ENCODE results near the gene KLF16.

Gene KLF16

GRCh38 chr19:1840541-1841115 is 22.8 kb downstream of the KLF16 start:
- DNase-seq (ENCODE audit: low read depth) = no peak
- in situ Hi-C loops (cut with HindIII; ENCODE audit: low sequenced_read_pairs) = no loop called here
- no peak for TF ChIP-seq CTCF (IDR thresholded peaks at IDR 0.05; ENCODE audit: low read depth, low read length, missing control alignments)
- no peak overlapping the region for H3K4me3 ChIP-seq (ENCODE audit: low read depth, low read length)

- no peak for TF ChIP-seq CTCF (IDR thresholded peaks at IDR 0.05; ENCODE audit: low read depth, low read length, missing control alignments)
- in situ Hi-C loops (cut with HindIII; ENCODE audit: low sequenced_read_pairs) = no loop called here
- no peak for DNase-seq (ENCODE audit: low read depth)
- no peak overlapping the region for H3K4me3 ChIP-seq (ENCODE audit: low read depth, low read length)
Measured at GRCh38 chr19:1839658-1840540, 23.5 kb downstream of the KLF16 start.

DNA sequence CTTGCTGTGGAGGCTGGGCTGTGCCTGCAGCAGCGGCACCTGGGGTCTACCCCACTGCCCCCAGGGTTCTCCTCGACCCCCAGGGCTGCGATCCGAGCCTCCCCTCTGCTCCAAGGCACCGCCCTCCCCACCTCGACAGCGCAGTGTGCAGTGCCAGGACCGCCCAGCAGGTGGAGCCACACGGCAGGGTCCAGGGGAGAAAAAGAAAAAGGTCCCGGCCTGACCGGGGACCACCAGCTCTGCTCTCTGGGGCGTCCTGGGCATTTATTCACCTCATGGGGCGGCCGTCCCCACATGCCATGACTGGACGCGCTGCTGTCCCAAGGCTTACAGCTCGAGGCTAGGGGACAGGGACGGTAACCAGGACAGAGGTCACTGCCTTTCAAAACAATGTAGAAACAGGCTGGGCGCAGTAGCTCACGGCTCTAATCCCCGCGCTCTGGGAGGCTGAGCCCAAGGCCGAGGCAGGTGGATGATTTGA is 25.7 kb downstream of the KLF16 start:
- peak; percentile 98 for TF ChIP-seq CTCF (IDR thresholded peaks at IDR 0.05; ENCODE audit: low read depth, low read length, missing control alignments)
- H3K4me3 ChIP-seq (ENCODE audit: low read depth, low read length) = no peak overlapping the region
- in situ Hi-C loops (cut with HindIII; ENCODE audit: low sequenced_read_pairs) = no loop called here
- no peak for DNase-seq (ENCODE audit: low read depth)

- in situ Hi-C loops (cut with HindIII; ENCODE audit: low sequenced_read_pairs) = no loop called here
- no peak for TF ChIP-seq CTCF (IDR thresholded peaks at IDR 0.05; ENCODE audit: low read depth, low read length, missing control alignments)
- no peak overlapping the region for H3K4me3 ChIP-seq (ENCODE audit: low read depth, low read length)
- DNase-seq (ENCODE audit: low read depth) = no peak
Measured at GRCh38 chr19:1837222-1837565, 26.2 kb downstream of the KLF16 start.

- TF ChIP-seq CTCF (IDR thresholded peaks at IDR 0.05; ENCODE audit: low read depth, low read length, missing control alignments) = no peak
- H3K4me3 ChIP-seq (ENCODE audit: low read depth, low read length) = no peak overlapping the region
- in situ Hi-C loops (cut with HindIII; ENCODE audit: low sequenced_read_pairs) = no loop called here
Measured at GRCh38 chr19:1836458-1837221, 26.7 kb downstream of the KLF16 start.

DNA sequence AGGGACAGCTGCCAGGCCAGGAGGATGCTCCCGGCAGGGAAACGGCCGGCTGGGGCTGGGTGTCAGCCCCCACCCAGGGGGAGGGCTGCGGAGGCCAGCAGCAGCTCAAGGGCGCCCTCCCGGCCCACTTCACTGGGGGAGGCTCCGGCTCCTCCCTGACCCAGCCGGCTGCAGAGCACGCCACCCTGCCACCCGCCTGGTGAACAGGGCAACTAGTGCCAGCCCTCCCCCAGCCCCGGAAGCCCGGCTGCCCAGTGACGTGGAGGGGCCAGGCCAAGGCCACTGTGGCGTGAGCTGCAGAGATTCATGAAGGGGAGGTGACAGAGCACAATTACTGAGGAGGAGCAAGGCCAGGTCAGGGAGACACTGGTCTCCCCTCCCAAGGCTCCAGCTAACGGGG is 29.8 kb downstream of the KLF16 start:
- H3K4me3 ChIP-seq (ENCODE audit: low read depth, low read length) = no peak overlapping the region
- TF ChIP-seq CTCF (IDR thresholded peaks at IDR 0.05; ENCODE audit: low read depth, low read length, missing control alignments) = no peak
- DNase-seq (ENCODE audit: low read depth) = no peak
- in situ Hi-C loops (cut with HindIII; ENCODE audit: low sequenced_read_pairs) = no loop called here

More at GRCh38 chr19:1836458-1837221, 26.7 kb downstream of the KLF16 start:
- DNase-seq (ENCODE audit: low read depth) = no peak

All from astrocyte of the cerebellum (primary cell).